K562 (cell line): ENCODE data around the gene SLC31A2. TPM values are rescaled to one million over a fixed set of nuclear protein-coding genes. Genes with fewer than 3 reads are reported as not detected.

Experiments
- ATAC-seq: fragments of 200-7000 bp; cut with Tn5 transposase; 3 replicates; pipeline ENCODE4 v1.9.1; 2020; ENCODE audit warnings: moderate library complexity
- BruUV-seq: library from RNA; stranded (reverse); fragments of 400-500 nt; replicated peaks from 2 replicates; lab custom pipeline; 2021; lab: Mats Ljungman, UMichigan
- CTCF ChIA-PET: fragments of 300-600 bp; formaldehyde crosslinking; extraction: SDS; loops from one replicate; lab custom pipeline; 2021; ENCODE audit warnings: low intra/inter-chr PET ratio; lab: Yijun Ruan, JAX
- POLR2A ChIA-PET: fragments of 300-600, 350-650 bp; sonication (Branson Sonifier 250); formaldehyde crosslinking; extraction: SDS; loops from one replicate; lab custom pipeline; 2021; ENCODE audit warnings: antibody characterized with exemption, inconsistent platforms; lab: Yijun Ruan, JAX
- DNase-seq, 4 experiments: peaks; one replicate each; pipeline versions ENCODE4 v3.0.0 to v3.0.0-alpha.2; 2011 to 2018; ENCODE audit warnings: low spot score in 3 of 4, mixed read lengths in 3 of 4; ENCODE audit errors: extremely low read depth in 1 of 4
- FAIRE-seq: peaks from 2 replicates; lab custom pipeline; 2011; peaks lifted over from hg19 to GRCh38; lab: Jason Lieb, UNC
- H2AFZ ChIP-seq: 2 replicates; pipeline ENCODE4 v1.6.0; 2011; ENCODE audit warnings: low read depth, low read length, control low read depth, inconsistent platforms
- H3K27ac ChIP-seq: fragments of 200-600 bp; 3 replicates; pipeline ENCODE4 v1.8.0; 2011; ENCODE audit warnings: low read depth, mild to moderate bottlenecking, control low read depth, inconsistent platforms, low read length, moderate library complexity, mixed read lengths; ENCODE audit errors: extremely low read depth
- H3K27me3 ChIP-seq, 2 experiments: fragments of 300-600 bp in 1 of 2; 2 replicates in 1 of 2; 3 replicates in 1 of 2; pipeline versions ENCODE4 v1.6.0 to v1.8.0; 2011; ENCODE audit warnings: inconsistent platforms in 2 of 2, low read length in 2 of 2, mild to moderate bottlenecking in 1 of 2, mixed read lengths in 1 of 2, moderate library complexity in 1 of 2; ENCODE audit not compliant: control insufficient read depth in 2 of 2, insufficient read depth in 2 of 2
- H3K36me3 ChIP-seq: fragments of 300-600 bp; 3 replicates; pipeline ENCODE4 v1.8.0; 2011; ENCODE audit warnings: mild to moderate bottlenecking, low read length, inconsistent platforms; ENCODE audit not compliant: control insufficient read depth, insufficient read depth
- H3K4me1 ChIP-seq, 2 experiments: fragments of 200-600 bp in 1 of 2; replicated peaks in 1 of 2; 2 replicates in 1 of 2; 3 replicates in 1 of 2; pipeline versions ENCODE4 v1.5.1 to v1.8.0; 2011; ENCODE audit warnings: inconsistent platforms in 2 of 2, low read length in 2 of 2, mild to moderate bottlenecking in 1 of 2, mixed read lengths in 1 of 2, moderate library complexity in 1 of 2; ENCODE audit not compliant: control insufficient read depth in 2 of 2, insufficient read depth in 2 of 2
- H3K4me2 ChIP-seq: 2 replicates; pipeline ENCODE4 v1.6.1; 2011; ENCODE audit warnings: low read length, control low read depth, inconsistent platforms, mixed read lengths; ENCODE audit not compliant: insufficient read depth
- H3K4me3 ChIP-seq: fragments of 200-600 bp; sonication (generic), shearing (Covaris generic); 2 replicates; pipeline ENCODE4 v1.5.1; 2016; ENCODE audit warnings: control low read depth, inconsistent platforms
- H3K79me2 ChIP-seq: fragments of 200-600 bp; 3 replicates; pipeline ENCODE4 v1.8.0; 2011; ENCODE audit warnings: low read length, inconsistent platforms; ENCODE audit not compliant: control insufficient read depth, insufficient read depth
- H3K9ac ChIP-seq, 2 experiments: 2 replicates each; pipeline versions ENCODE4 v1.6.0 to v1.6.1; 2011; ENCODE audit warnings: low read depth in 2 of 2, low read length in 2 of 2, control low read depth in 1 of 2, inconsistent platforms in 1 of 2, mild to moderate bottlenecking in 1 of 2, mixed read lengths in 1 of 2; ENCODE audit not compliant: insufficient read depth in 1 of 2
- H3K9me1 ChIP-seq: one replicate; pipeline ENCODE4 v1.6.0; 2011; ENCODE audit warnings: inconsistent platforms, mild to moderate bottlenecking, low read length, moderate library complexity; ENCODE audit not compliant: control insufficient read depth, insufficient read depth
- H3K9me3 ChIP-seq: replicated peaks from 2 replicates; pipeline ENCODE4 v1.5.1; 2011; ENCODE audit warnings: low read depth, low read length, inconsistent platforms; ENCODE audit not compliant: control insufficient read depth, insufficient read depth
- H4K20me1 ChIP-seq: replicated peaks from 2 replicates; pipeline ENCODE4 v1.6.1; 2011; ENCODE audit warnings: low read length, inconsistent platforms, mixed read lengths; ENCODE audit not compliant: control insufficient read depth, insufficient read depth
- BACH1 ChIP-seq: fragments of 200-800 bp; sonication (Bioruptor generic); IDR thresholded peaks from 2 replicates; pipeline ENCODE4 v1.6.1; 2016; ENCODE audit warnings: missing genetic modification characterization, missing compliant biosample characterization
- CEBPG ChIP-seq, 3 experiments: fragments of 200-800 bp in 1 of 3; sonication (Bioruptor generic) in 1 of 3; sonication (generic) in 1 of 3; formaldehyde crosslinking in 1 of 3; IDR thresholded peaks in 2 of 3; conservative IDR thresholded peaks in 1 of 3; 2 replicates each; pipeline versions ENCODE4 v1.6.1 to v1.8.0; 2016 to 2022; ENCODE audit warnings: missing compliant biosample characterization in 2 of 3, missing genetic modification characterization in 2 of 3, mild to moderate bottlenecking in 1 of 3, missing genetic modification reagents in 1 of 3
- CLOCK ChIP-seq: fragments of 250-450 bp; sonication (Bioruptor Pico); IDR thresholded peaks from 2 replicates; pipeline ENCODE4 v1.4.0; 2020; ENCODE audit warnings: mild to moderate bottlenecking, moderate library complexity, borderline replicate concordance
- HDAC2 ChIP-seq: fragments of 450-650 bp; IDR thresholded peaks from 2 replicates; pipeline ENCODE4 v1.6.1; 2016; ENCODE audit warnings: mild to moderate bottlenecking
- HDAC3 ChIP-seq: fragments of 450-650 bp; IDR thresholded peaks from 2 replicates; pipeline ENCODE4 v1.6.1; 2018; ENCODE audit warnings: borderline replicate concordance, mild to moderate bottlenecking, moderate library complexity; ENCODE audit not compliant: partially characterized antibody
- PREB ChIP-seq: sonication (generic); formaldehyde crosslinking; IDR thresholded peaks from 2 replicates; pipeline ENCODE4 v1.8.1; 2023; ENCODE audit warnings: mild to moderate bottlenecking, missing genetic modification reagents
- SP1 ChIP-seq: sonication (generic); formaldehyde crosslinking; IDR thresholded peaks from 2 replicates; pipeline ENCODE4 v1.8.1; 2022; ENCODE audit warnings: mild to moderate bottlenecking, missing genetic modification reagents
- U2AF1 ChIP-seq: fragments of 200-400 bp; formaldehyde crosslinking; optimal IDR thresholded peaks from 2 replicates; pipeline ENCODE3; 2017; ENCODE audit warnings: mild to moderate bottlenecking, low read depth, low read length, moderate library complexity
- WGBS: fragments of 100-300 bp; shearing (Covaris generic); methylation state at CpG from one replicate; pipeline ENCODE4 v1.1.6; 2016; ENCODE audit warnings: low coverage, mixed read lengths; ENCODE audit not compliant: insufficient coverage; ENCODE audit errors: missing lambda C conversion rate; 5-methylcytosine and 5-hydroxymethylcytosine counted together
- in situ Hi-C: fragments of 300-500 bp; cut with MboI; formaldehyde crosslinking; loops from 4 replicates; pipeline ENCODE4 v1.15.0; 2018; ENCODE audit warnings: inconsistent platforms, mixed read lengths
- intact Hi-C: fragments of 100-400 bp; cut with micrococcal nuclease; formaldehyde crosslinking; loops from 2 replicates; pipeline ENCODE4 v1.14.2; 2022
- polyA plus RNA-seq, 8 experiments: library from polyadenylated mRNA; depleted of rRNA in 4 of 8; stranded (reverse) in 5 of 8; unstranded in 3 of 8; fragments of >200 nt; fragmentation: Nextera tagmentation in 2 of 8; fragmentation: Illumina TruSeq in 1 of 8; extraction: Ambion mirVana in 2 of 8; extraction: Trizol in 1 of 8; gene quantifications; 2 replicates each; pipeline versions ENCODE4 v1.2.1 to v1.2.3, GENCODE V29; 2011 to 2014; ENCODE audit warnings: inconsistent platforms in 1 of 8, missing spikeins in 1 of 8
- total RNA-seq, 7 experiments: library from RNA; depleted of rRNA in 6 of 7; stranded (reverse); fragments of >200 nt in 6 of 7; fragmentation: Illumina TruSeq in 2 of 7; extraction: Trizol in 2 of 7; gene quantifications; 2 replicates each; pipeline versions ENCODE4 v1.2.1 to v1.2.3, GENCODE V29; 2011 to 2021; ENCODE audit warnings: low replicate concordance in 1 of 7
- TF ChIP-seq, protein P1 (sequence below): fragments of 450-650 bp; IDR thresholded peaks from 2 replicates; pipeline ENCODE4 v1.6.1; 2017; ENCODE audit warnings: mild to moderate bottlenecking, moderate library complexity
- TF ChIP-seq, protein P2 (sequence below): fragments of 250-450 bp; sonication (Bioruptor Pico); IDR thresholded peaks from 2 replicates; pipeline ENCODE4 v1.4.0; 2020

SLC31A2 gene
- total and polyA plus RNA-seq, 9 of the 15 experiments (the other 6 are each of a cell fraction or from before 2014, with no cell fraction given), result 1.5 to 4.3 (median 2.3) TPM

DNA sequence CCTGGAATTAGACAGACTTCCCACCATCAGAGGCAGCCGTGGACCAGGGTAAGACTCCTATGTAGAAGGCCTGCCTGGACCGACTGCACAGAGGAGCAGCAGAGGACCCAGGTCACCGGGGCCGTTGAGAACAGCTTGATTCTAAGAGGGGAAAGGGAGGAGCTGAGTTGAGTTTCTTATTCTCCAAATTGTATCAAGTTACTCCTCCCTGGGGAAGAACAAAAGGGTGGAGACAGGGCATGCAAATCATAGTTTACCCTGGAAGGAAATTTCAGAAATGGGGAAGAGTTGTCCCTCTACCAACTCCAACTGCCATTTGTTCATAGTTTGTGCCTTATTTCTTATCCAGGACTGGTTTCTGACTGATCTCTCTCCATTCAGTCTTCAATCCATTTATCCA, 20.9 kb upstream of the SLC31A2 start:
- ChIA-PET CTCF (no interaction called here), POLR2A (no interaction called here)
- 2% methylated on average over 4 of the region's 4 CpGs for WGBS
- Histone ChIP-seq H3K36me3 (no peaks in the 10 kb centered on the region), H3K9me3 (no peaks in the 10 kb centered on the region), H3K9me1 (peaks cover 3% of the 10 kb centered on the region), H4K20me1 (no peaks in the 10 kb centered on the region; the same call in 1 of the 2 replicates), H2AFZ (no peak overlapping the region), H3K4me3 (no peak overlapping the region), H3K4me1 (no peaks in the 10 kb centered on the region), H3K79me2 (no peaks in the 10 kb centered on the region), H3K4me2 (no peak overlapping the region), H3K27ac (no peak overlapping the region), H3K27me3 (peaks cover under 1 to 8% of the 10 kb centered on the region in 2 experiments; a peak in 3 of 5 replicates), H3K9ac (no peak overlapping the region)
- intact Hi-C loops, result no loop called here
- in situ Hi-C loops, result no loop called here
- BruUV-seq, result no TSS peak
- FAIRE-seq (no peak), DNase-seq (no peak), ATAC-seq (no peak)
- TF ChIP-seq, protein P1, sequence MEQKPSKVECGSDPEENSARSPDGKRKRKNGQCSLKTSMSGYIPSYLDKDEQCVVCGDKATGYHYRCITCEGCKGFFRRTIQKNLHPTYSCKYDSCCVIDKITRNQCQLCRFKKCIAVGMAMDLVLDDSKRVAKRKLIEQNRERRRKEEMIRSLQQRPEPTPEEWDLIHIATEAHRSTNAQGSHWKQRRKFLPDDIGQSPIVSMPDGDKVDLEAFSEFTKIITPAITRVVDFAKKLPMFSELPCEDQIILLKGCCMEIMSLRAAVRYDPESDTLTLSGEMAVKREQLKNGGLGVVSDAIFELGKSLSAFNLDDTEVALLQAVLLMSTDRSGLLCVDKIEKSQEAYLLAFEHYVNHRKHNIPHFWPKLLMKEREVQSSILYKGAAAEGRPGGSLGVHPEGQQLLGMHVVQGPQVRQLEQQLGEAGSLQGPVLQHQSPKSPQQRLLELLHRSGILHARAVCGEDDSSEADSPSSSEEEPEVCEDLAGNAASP, result no peak
- TF ChIP-seq, protein P2, sequence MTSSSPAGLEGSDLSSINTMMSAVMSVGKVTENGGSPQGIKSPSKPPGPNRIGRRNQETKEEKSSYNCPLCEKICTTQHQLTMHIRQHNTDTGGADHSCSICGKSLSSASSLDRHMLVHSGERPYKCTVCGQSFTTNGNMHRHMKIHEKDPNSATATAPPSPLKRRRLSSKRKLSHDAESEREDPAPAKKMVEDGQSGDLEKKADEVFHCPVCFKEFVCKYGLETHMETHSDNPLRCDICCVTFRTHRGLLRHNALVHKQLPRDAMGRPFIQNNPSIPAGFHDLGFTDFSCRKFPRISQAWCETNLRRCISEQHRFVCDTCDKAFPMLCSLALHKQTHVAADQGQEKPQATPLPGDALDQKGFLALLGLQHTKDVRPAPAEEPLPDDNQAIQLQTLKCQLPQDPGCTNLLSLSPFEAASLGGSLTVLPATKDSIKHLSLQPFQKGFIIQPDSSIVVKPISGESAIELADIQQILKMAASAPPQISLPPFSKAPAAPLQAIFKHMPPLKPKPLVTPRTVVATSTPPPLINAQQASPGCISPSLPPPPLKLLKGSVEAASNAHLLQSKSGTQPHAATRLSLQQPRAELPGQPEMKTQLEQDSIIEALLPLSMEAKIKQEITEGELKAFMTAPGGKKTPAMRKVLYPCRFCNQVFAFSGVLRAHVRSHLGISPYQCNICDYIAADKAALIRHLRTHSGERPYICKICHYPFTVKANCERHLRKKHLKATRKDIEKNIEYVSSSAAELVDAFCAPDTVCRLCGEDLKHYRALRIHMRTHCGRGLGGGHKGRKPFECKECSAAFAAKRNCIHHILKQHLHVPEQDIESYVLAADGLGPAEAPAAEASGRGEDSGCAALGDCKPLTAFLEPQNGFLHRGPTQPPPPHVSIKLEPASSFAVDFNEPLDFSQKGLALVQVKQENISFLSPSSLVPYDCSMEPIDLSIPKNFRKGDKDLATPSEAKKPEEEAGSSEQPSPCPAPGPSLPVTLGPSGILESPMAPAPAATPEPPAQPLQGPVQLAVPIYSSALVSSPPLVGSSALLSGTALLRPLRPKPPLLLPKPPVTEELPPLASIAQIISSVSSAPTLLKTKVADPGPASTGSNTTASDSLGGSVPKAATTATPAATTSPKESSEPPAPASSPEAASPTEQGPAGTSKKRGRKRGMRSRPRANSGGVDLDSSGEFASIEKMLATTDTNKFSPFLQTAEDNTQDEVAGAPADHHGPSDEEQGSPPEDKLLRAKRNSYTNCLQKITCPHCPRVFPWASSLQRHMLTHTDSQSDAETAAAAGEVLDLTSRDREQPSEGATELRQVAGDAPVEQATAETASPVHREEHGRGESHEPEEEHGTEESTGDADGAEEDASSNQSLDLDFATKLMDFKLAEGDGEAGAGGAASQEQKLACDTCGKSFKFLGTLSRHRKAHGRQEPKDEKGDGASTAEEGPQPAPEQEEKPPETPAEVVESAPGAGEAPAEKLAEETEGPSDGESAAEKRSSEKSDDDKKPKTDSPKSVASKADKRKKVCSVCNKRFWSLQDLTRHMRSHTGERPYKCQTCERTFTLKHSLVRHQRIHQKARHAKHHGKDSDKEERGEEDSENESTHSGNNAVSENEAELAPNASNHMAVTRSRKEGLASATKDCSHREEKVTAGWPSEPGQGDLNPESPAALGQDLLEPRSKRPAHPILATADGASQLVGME (CRISPR knock-in tag), result no peak
- TF ChIP-seq PREB (CRISPR knock-in tag) (no peak), HDAC3 (no peak), U2AF1 (no peak), SP1 (no peak), HDAC2 (no peak), CEBPG (CRISPR knock-in tag; IDR thresholded peaks at IDR 0.05) (no peak), CEBPG (tag; conservative IDR thresholded peaks at IDR 0.05 in 1 of 2, IDR thresholded peaks at IDR 0.05 in 1 of 2) (no peak), BACH1 (tag) (no peak), CLOCK (CRISPR knock-in tag) (no peak)
